Duodenal mucosa (tissue), 2 donors: Measurements from ENCODE around the gene HHIPL1.

ENCODE experiments used
- H3K27ac ChIP-seq: one replicate; pipeline ENCODE4 v1.7.0; 2013; ENCODE audit warnings: low read depth, low read length
- H3K27me3 ChIP-seq, 2 donors: one replicate each; pipeline ENCODE4 v1.7.0; 2013; ENCODE audit warnings: low read length in 2 of 2, control low read depth in 1 of 2; ENCODE audit not compliant: insufficient read depth in 2 of 2, control insufficient read depth in 1 of 2
- H3K36me3 ChIP-seq, 2 donors: one replicate each; pipeline ENCODE4 v1.7.0; 2013; ENCODE audit warnings: low read length in 2 of 2, control low read depth in 1 of 2; ENCODE audit not compliant: insufficient read depth in 2 of 2, control insufficient read depth in 1 of 2
- H3K4me1 ChIP-seq, 2 donors: one replicate each; pipeline ENCODE4 v1.7.0; 2013; ENCODE audit warnings: low read length in 2 of 2, control low read depth in 1 of 2; ENCODE audit not compliant: insufficient read depth in 2 of 2, control insufficient read depth in 1 of 2
- H3K4me3 ChIP-seq, 2 donors: one replicate each; pipeline ENCODE4 v1.7.0; 2013; ENCODE audit warnings: low read length in 2 of 2, low read depth in 1 of 2
- H3K9ac ChIP-seq, 2 donors: one replicate each; pipeline ENCODE4 v1.7.0; 2013; ENCODE audit warnings: low read length in 2 of 2, low read depth in 1 of 2
- H3K9me3 ChIP-seq, 2 donors: one replicate each; pipeline ENCODE4 v1.7.0; 2013; ENCODE audit warnings: low read length in 2 of 2, control low read depth in 1 of 2; ENCODE audit not compliant: control insufficient read depth in 1 of 2

The HHIPL1 gene

DNA sequence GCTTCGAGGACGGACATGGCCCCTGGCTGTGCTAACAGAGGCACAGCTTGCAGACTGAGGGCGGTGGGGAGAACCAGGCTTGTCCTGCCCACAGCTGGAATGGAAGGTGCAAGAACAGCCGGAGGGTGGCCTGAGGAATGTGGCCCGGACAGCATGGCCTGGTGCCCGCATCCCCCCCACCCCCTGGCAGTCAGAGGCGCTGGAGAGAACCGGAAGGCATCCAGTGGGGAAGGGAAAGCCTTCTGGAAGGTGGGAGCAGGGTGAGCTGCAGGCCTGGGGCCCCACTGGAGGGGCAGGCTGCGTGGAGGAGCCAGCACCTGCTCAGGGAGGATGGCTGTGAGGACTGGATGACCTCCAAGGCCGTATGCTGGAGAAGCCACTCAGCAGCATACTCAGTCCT, 31.0 kb downstream of the HHIPL1 start:
- H3K27me3 ChIP-seq, result peaks cover 0 to 8% of the 10 kb centered on the region in 2 donors
- peaks cover 15 to 16% of the 10 kb centered on the region in 2 donors for H3K4me1 ChIP-seq
- H3K27ac ChIP-seq, result no peak overlapping the region
- peaks cover 0 to 8% of the 10 kb centered on the region in 2 donors for H3K9me3 ChIP-seq
- H3K9ac ChIP-seq, result no peak overlapping the region
- no peaks in the 10 kb centered on the region for H3K36me3 ChIP-seq
- H3K4me3 ChIP-seq, result no peak overlapping the region

DNA sequence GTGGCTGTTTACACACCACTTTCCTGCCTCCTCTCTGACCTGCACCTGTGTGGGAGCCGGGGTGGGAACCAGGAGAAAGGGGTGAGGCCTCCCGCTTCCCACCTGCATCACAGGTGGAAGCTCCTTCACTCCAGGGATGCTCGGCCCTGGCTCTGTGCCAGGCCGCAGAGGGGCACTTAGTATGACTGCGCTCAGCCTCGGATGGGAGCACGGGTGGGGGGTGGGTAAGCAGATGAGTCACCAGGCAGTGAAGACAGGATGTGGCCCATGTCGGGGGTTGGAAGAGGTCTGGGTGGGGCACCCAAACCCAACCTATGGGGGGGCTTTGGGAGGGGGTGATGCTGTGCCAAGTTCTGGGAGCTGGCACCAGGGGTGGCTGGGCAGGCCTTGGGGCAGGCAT, 31.7 kb downstream of the HHIPL1 start:
- peaks cover 0 to 8% of the 10 kb centered on the region in 2 donors for H3K9me3 ChIP-seq
- no peaks in the 10 kb centered on the region for H3K36me3 ChIP-seq
- H3K4me1 ChIP-seq, result peaks cover 9 to 11% of the 10 kb centered on the region in 2 donors
- no peak overlapping the region for H3K4me3 ChIP-seq
- no peak overlapping the region for H3K27ac ChIP-seq
- H3K9ac ChIP-seq, result no peak overlapping the region
- peaks cover 0 to 8% of the 10 kb centered on the region in 2 donors for H3K27me3 ChIP-seq

DNA sequence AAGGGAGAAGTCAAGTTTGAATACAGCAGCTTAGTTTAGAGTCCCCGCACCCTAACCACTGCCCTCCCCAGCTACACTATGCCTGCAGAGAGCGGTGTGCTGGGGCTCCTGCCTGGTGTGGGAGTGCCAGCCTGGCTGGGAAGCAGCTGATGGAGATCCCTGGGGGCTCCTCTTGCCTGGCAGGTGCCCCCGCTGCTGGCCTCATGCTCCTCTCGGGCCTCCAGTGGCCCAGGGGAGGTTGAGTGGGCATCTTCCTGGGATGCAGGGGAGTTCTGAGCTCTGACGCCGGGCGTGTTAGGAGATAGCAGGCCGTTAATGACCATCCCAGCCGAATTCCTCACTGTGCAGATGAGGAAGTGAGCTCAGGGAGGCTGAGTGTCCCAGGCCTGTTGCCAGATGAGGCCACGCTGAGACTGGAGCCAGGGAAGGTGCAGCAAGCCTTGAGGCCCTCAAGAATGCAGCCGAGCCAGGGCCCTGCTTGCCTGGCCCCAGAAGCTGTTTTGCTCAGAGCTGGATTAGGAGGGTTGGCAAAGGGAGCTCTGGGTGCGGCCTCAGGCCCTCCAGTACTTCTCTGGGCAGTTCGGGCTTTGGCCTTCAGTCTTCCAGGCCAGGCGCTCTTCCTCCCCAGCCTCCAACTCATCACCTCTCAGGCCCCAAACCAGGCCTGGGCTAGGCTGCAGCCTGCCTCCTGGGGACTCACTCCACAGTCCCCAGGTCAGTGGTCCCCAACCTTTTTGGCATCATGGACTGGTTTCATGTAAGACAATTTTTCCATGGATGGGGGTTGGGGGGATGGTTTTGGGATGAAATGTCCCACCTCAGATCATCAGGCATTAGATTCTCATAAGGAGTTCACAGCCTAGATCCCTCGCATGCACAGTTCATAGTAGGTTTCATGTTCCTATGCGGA, 32.6 kb downstream of the HHIPL1 start:
- Histone ChIP-seq H3K9ac (no peak overlapping the region), H3K9me3 (peaks cover 0 to 8% of the 10 kb centered on the region in 2 donors), H3K27ac (no peak overlapping the region), H3K27me3 (peaks cover 0 to 8% of the 10 kb centered on the region in 2 donors), H3K4me3 (no peak overlapping the region), H3K4me1 (peaks cover 1 to 4% of the 10 kb centered on the region in 2 donors), H3K36me3 (no peaks in the 10 kb centered on the region)

DNA sequence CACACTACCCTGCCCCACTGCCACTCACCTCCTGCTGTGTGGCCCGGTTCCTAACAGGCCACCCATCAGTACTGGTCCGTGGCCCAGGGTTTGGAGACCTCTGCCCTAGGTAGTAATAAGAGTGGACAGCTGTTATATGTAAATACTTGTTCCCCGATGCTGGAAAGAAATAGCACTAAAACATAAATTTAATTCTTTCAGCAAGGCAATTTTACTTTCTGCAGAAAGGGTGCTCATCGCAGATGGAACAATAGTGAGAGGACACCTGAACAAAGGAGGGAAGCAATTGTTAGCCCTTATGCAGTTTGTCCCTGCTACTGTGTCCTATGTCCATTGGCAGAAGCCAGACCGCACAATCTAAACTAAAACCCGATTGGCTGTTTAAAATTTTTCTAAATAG, 33.3 kb downstream of the HHIPL1 start:
- peaks cover 0 to 8% of the 10 kb centered on the region in 2 donors for H3K9me3 ChIP-seq
- no peak overlapping the region for H3K27ac ChIP-seq
- H3K27me3 ChIP-seq, result peaks cover 0 to 8% of the 10 kb centered on the region in 2 donors
- no peaks in the 10 kb centered on the region for H3K36me3 ChIP-seq
- peaks cover 3 to 5% of the 10 kb centered on the region in 2 donors for H3K4me1 ChIP-seq
- H3K4me3 ChIP-seq, result no peak overlapping the region
- no peak overlapping the region for H3K9ac ChIP-seq

DNA sequence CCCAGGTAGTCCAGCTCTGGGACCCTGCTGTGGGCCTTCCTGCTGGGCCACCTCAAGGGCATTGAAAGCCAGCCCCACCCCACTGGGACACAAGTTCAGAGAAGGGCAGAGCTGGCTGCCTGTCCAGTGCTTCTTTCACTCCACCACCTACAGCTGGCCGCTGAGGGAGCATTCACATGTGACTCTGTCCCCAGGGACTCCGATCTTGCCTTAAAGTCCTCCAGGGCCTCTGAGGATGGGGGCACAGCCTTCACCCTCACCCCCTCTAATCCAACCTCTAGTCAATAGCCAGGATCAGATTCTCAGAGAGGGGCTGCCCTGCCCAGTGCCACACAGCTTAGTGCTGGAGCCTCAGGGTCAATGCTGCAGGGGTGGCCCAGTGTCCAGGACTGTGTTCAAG, 34.2 kb downstream of the HHIPL1 start:
- Histone ChIP-seq H3K9ac (no peak overlapping the region), H3K4me1 (peaks cover 5 to 9% of the 10 kb centered on the region in 2 donors), H3K27ac (no peak overlapping the region), H3K9me3 (peaks cover 0 to 8% of the 10 kb centered on the region in 2 donors), H3K36me3 (no peaks in the 10 kb centered on the region), H3K27me3 (peaks cover 0 to 8% of the 10 kb centered on the region in 2 donors), H3K4me3 (no peak overlapping the region)

DNA sequence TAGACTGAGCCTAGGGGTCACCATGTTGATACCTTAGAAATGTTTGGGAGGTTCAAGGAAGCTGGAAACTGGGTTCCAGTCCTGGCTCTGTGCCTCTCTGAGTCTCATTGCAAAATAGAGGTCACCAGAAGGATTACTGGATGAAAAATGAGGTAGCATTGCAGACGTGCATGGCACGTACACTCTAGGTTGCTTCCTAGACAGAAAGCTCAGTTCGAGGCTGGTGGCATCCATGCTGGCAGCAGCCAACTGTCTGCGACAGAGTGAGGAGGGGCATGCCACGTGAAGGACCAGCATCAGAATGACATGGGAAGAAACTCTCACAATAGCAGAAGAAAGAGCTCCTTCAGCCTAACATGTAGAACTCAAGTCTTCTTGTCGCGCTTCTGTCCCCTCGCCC, 34.6 kb downstream of the HHIPL1 start:
- Histone ChIP-seq H3K27me3 (peaks cover 0 to 7% of the 10 kb centered on the region in 2 donors), H3K27ac (no peak overlapping the region), H3K36me3 (no peaks in the 10 kb centered on the region), H3K4me1 (peaks cover 6 to 10% of the 10 kb centered on the region in 2 donors), H3K9ac (no peak overlapping the region), H3K9me3 (peaks cover 0 to 8% of the 10 kb centered on the region in 2 donors), H3K4me3 (no peak overlapping the region)

DNA sequence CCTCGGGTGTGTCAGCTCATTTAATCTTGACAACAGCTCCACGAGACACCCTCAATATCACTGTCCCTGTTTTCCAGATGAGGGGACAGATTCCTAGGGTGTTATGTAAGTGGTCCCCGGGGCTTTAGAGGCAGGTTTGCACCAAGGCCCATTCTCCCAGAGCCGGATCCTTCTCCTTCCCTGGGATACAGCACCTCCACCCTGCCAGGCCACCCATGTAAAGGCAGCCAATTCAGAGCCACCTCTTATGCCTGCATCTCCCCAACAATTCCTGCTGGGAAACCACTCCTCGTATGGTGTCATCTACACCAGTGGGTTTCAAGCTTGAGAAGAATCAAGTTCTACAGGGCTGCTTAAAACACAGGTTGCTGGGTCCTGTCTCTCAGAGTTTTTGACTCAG, 35.1 kb downstream of the HHIPL1 start:
- Histone ChIP-seq H3K9ac (no peak overlapping the region), H3K9me3 (peaks cover 0 to 8% of the 10 kb centered on the region in 2 donors), H3K4me3 (no peak overlapping the region), H3K4me1 (peaks cover 9 to 13% of the 10 kb centered on the region in 2 donors), H3K27me3 (peaks cover 0 to 5% of the 10 kb centered on the region in 2 donors), H3K36me3 (no peaks in the 10 kb centered on the region), H3K27ac (no peak overlapping the region)

DNA sequence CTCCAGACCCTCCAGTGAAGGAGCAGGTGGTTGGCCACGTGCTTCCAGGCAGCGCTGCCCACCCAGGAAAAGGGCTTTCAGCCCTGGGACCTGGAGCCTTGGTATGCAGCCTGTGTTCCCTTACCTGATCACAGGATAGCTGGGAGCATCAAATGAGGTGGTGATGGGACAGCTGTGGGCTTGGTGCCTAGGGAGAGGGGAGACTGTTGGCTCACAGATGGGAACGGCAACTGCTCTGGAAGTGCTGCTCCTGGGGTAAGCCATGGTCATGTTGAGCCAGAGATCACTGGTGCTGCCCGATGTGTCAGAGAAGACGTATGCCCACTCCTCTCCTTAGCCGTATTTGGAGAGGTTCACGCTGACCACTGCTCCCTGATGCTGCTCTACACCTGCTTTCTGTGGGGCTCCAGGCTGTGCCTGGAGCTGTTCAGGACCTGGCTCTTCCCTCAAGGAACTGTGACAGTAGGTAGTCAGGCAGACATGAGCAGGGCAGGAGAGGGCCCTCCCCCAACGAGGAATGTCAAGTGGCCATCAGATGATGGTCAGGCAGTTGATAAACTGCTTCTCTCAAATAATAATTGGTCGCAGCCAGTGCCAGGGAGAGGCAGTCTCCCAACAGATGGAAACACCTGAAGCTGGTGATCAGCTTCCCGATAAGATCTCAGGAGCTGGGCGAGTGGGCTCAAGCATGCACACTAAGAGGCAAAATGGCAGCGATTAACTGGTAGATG, 36.3 kb downstream of the HHIPL1 start:
- Histone ChIP-seq H3K9ac (no peak overlapping the region), H3K4me1 (peaks cover 9 to 13% of the 10 kb centered on the region in 2 donors), H3K27me3 (peaks cover 0 to 8% of the 10 kb centered on the region in 2 donors), H3K36me3 (no peaks in the 10 kb centered on the region), H3K27ac (no peak overlapping the region), H3K4me3 (no peak overlapping the region), H3K9me3 (peaks cover 0 to 8% of the 10 kb centered on the region in 2 donors)

DNA sequence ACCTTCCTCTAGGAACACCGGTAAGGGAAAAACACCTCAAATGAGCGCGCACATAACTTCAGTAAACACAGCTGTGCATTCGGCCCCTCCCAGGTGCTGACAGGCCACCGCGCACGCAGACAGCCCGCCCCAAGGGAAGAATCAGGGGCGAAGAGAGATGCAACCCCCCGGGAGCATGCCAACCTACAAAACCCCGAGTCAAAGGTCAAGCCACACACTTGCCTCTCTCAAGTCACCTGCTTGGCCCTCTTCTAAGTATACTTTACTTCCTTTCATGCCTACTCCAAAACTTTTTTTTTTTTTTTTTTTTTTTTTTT, 36.9 kb downstream of the HHIPL1 start:
- H3K9ac ChIP-seq, result no peak overlapping the region
- no peaks in the 10 kb centered on the region for H3K36me3 ChIP-seq
- peaks cover 0 to 8% of the 10 kb centered on the region in 2 donors for H3K9me3 ChIP-seq
- H3K27me3 ChIP-seq, result peaks cover 0 to 8% of the 10 kb centered on the region in 2 donors
- H3K4me3 ChIP-seq, result no peak overlapping the region
- H3K27ac ChIP-seq, result no peak overlapping the region
- H3K4me1 ChIP-seq, result peaks cover 9 to 13% of the 10 kb centered on the region in 2 donors
